K562 treated with DMSO at 1 percent for 4 hours (cell line): ENCODE results near the gene SRSF7. TPM values are rescaled to one million over a fixed set of nuclear protein-coding genes. Genes with fewer than 3 reads are reported as not detected.

Experiments used
- total RNA-seq: library from RNA; unstranded; fragments of 300-600 nt; gene quantifications from 2 replicates; pipeline ENCODE4 v1.2.3, GENCODE V29; 2022; ENCODE audit not compliant: insufficient read depth

SRSF7 gene
- 34.3 and 57.6 TPM in 2 replicates for total RNA-seq

GRCh38 chr2:38750891-38751595, at the start of gene SRSF7:
TSS of gene SRSF7 (minus strand) at chr2:38751361. CDS start at chr2:38751256, 105 bp downstream.

Other genes with a start within 250 kb of the SRSF7 start
- 18.8 and 21.6 TPM in 2 replicates for gene HNRNPLL, start 148.4 kb downstream of the SRSF7 start, total RNA-seq
- 36.4 and 40.2 TPM in 2 replicates for gene GALM, start 85.2 kb downstream of the SRSF7 start, total RNA-seq
- gene GEMIN6, start 26.8 kb upstream of the SRSF7 start, total RNA-seq: 3.8 and 6.3 TPM in 2 replicates
- 6.1 and 6.8 TPM in 2 replicates for gene DHX57, start 124.6 kb upstream of the SRSF7 start, total RNA-seq
- gene MORN2, start 124.6 kb upstream of the SRSF7 start, total RNA-seq: 5.8 TPM in 1 of 2 replicates, not detected in the other
- 0.27 TPM in 1 of 2 replicates, not detected in the other for gene ARHGEF33, start 138.5 kb upstream of the SRSF7 start, total RNA-seq